Left cardiac atrium (tissue), 4 donors: ENCODE results near the gene ISCA1. TPM values are rescaled to one million over a fixed set of nuclear protein-coding genes. Genes with fewer than 3 reads are reported as not detected.

ENCODE experiments used
- ATAC-seq, 2 donors: fragments of 200-7000 bp; cut with Tn5 transposase; one replicate each; pipeline ENCODE4 v1.9.1; 2020; ENCODE audit warnings: mild to moderate bottlenecking in 2 of 2, moderate library complexity in 2 of 2
- DNase-seq: peaks from one replicate; pipeline ENCODE4 v3.0.0-alpha.2; 2020
- intact Hi-C, 2 donors: fragments of 100-400 bp; cut with DNase I; formaldehyde crosslinking; loops; one replicate each; pipeline versions ENCODE4 v1.14.1 to v1.15.1; 2022 to 2023
- total RNA-seq, 2 donors: library from RNA; stranded (reverse); fragmentation: NEBNext Ultra II Directional; extraction: Animal tissue kit (Norgen Biotek cat#: 25700); gene quantifications; one replicate each; pipeline ENCODE4 v1.2.1, GENCODE V29; 2021
- donor health status: DM: no; HTN: yes; CAD: no.
- donor health status: DM: no; HTN: yes; CAD: no; lungs with severe emphysema.
- donor health status: DM: yes; HTN: yes; CAD: no.
- donor health status: Dilated cardiomyopathy.

Gene ISCA1
- total RNA-seq, 2 donors from 2014 or later, result 46.7 to 55.6 TPM

DNA sequence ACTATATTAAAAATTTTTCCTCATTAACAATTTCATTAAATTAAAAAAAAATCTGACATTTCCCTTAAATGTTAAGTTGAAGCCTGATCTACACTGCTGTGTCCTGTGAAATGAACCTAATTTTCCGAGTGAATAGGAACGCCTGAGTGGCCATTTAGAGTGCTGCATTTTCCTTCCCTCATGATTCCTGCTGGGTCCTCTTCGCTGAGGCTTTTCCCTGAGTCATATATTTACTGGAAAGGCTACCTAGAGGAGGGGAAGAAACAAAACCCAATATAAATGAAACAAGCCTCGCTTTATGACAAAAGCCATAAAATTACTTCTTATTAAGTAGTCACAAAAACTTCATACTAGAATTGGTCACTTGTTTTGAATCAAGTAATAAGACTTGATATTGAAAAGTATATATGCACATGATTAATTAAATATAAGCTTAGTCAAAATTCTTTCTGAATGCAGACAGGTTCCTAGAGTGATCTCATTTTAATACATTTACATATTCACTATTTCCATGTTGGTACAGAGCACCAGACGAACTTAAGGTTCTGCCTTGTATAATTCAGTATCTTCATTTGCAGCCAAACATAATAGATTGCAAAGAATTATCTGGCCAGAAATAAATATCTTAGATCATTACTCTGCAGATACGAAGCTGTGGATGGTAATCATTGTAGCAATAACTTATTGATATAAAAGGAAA is 6.3 kb upstream of the ISCA1 start:
- DNase-seq, result no peak
- intact Hi-C loops, result no loop called here
- no peak for ATAC-seq

DNA sequence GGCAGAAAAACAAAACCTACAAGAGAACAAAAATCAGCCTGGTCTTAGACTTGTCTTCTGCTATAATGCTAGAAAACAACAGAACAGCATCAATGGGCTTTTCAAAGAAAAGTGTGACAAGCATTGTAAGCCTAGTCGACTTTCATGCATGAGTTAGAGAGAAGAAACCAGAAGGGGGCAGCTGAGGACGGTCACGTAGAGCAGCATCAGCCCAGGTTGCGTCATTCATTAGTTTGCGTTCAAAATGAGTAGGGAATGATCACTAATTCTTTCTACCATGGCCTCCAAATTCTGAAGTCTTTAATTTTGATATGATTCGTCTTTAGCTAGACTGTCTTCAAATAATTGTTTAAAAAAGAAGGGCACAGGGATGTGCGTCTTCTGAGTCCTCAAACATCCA is 4.7 kb upstream of the ISCA1 start:
- no peak for DNase-seq
- no peak for ATAC-seq
- intact Hi-C loops, result no loop called here

DNA sequence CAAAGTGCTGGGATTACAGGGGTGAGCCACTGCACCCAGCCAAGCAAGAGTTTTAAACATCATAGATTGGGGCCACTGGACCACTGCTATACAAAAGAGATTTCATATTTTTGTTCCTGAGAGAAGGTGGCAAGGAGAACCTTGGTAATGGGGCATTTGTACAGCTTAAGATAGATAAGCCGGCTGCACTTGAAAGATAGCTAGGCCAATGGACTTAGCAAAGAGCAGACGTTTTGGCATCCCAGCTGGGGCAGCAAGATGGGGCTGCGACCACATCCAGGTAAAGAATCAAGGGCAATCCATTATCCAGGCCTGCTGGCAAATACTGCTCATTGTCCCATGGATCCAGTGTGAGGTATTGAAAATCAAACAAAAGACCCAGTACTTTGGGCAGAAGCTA is 3.9 kb upstream of the ISCA1 start:
- DNase-seq (no peak), ATAC-seq (no peak)
- intact Hi-C loops, result no loop called here

DNA sequence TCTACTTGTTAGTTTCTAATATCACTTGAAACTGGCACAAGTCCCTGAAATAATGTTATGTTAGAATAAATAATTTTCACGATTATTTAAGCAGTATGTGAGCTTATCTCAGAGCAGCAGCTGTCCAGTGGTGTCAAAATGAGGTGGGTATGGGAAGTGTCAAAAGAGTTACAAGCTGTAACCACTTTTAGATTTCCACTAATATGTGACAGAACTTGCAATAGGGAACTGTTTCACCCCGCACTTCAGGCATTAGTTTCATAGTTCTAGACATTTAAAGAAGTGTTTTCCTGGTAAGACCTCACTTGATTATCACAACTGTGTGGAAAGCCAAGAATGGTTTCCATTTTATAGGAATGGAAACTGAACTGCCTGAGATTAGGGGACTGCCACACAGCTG is 2.9 kb upstream of the ISCA1 start:
- DNase-seq, result no peak
- intact Hi-C loops, result no loop called here
- ATAC-seq, result no peak

GRCh38 chr9:86282979-86283535 is 719 bp upstream of the ISCA1 start:
- ATAC-seq, result peak; percentile 20 to 69
- DNase-seq, result peak; percentile 31
- intact Hi-C loops, result no loop called here

DNA sequence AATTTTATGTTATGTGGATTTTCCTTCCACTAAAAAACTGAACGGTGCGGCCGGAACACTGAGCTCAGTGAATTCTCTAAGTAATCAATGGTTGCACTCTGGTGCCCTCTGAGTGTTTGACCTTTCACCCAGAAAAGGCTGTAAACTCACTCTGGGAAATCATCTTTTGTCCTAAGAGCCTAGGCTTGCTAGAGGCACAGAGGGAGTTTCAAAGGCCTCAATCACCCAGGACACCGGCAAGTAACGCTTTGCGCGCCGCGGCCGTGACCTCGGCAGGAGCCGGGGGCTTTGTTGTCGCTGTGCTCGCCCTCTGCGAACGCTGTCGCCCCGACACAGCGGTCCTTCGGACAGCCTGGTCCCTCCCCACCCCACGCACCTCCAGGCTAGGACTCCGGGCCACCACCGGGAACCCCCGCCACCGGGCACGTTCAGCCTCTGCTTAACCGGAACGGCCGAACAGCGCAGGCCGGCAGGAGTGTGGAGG is 703 bp downstream of the ISCA1 start:
- intact Hi-C loops, result no loop called here
- ATAC-seq, result no peak
- no peak for DNase-seq

DNA sequence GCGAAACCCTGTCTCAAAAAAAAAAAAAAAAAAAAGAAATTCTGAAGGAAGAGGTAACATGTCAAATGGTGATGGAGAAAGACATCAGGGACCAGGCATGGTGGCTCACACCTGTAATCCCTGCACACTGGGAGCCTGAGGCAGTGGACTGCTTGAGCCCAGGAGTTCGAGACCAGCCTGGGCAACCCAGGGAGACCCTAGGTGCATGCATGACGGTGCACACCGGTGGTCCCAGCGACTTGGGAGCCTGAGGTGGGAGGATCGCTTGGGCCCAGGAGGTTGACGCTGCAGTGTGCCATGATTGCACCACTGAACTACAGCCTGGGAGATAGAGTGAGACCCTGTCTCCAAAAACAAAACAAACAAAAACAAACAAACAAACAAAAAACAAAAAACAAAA is 1.8 kb downstream of the ISCA1 start:
- no peak for ATAC-seq
- DNase-seq, result no peak
- intact Hi-C loops, result no loop called here

DNA sequence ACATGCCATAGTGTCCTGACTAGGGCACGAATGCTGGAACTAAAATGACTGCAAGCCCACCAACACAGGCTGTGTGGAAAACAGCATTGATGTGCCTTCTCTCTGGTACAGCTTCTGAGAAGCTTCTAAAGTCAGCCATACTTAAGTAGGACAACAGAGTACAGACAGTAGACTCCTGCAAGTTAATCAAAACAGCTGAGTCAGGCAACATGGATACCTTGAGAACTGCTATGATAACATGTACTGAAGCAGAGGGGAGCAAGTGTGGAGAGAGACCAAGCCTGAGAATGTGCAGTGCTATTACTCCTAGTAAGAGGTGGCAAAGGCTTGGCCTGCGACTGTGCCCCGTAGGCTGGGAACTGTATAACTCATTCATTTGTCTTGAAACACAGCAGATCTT is 2.5 kb downstream of the ISCA1 start:
- DNase-seq, result no peak
- no peak for ATAC-seq
- intact Hi-C loops, result no loop called here

- intact Hi-C loops, result no loop called here
- no peak for DNase-seq
- ATAC-seq, result no peak
Observed at GRCh38 chr9:86277072-86277471, 5.3 kb downstream of the ISCA1 start.

GRCh38 chr9:86275962-86276361 is 6.4 kb downstream of the ISCA1 start:
- ATAC-seq (no peak), DNase-seq (no peak)
- intact Hi-C loops, result no loop called here

- intact Hi-C loops, result no loop called here
- no peak for DNase-seq
- peak in 1 of 2 donors; percentile 30 for ATAC-seq
Observed at GRCh38 chr9:86274821-86275643, 7.3 kb downstream of the ISCA1 start.

GRCh38 chr9:86272221-86272620 is 10.1 kb downstream of the ISCA1 start:
- ATAC-seq, result no peak
- DNase-seq, result no peak
- intact Hi-C loops, result no loop called here

GRCh38 chr9:86263876-86264275 is 18.5 kb downstream of the ISCA1 start:
- DNase-seq, result no peak
- no peak for ATAC-seq
- intact Hi-C loops, result no loop called here

- DNase-seq (no peak), ATAC-seq (no peak)
- intact Hi-C loops, result no loop called here
Observed at GRCh38 chr9:86262492-86262891, 19.8 kb downstream of the ISCA1 start.

- ATAC-seq (no peak), DNase-seq (no peak)
- intact Hi-C loops, result no loop called here
Observed at GRCh38 chr9:86259557-86259956, 22.8 kb downstream of the ISCA1 start, which contains the start of gene C9orf153. Gene C9orf153 (minus strand): TSS chr9:86259657. CDS start chr9:86229603, 30,054 bp downstream.

DNA sequence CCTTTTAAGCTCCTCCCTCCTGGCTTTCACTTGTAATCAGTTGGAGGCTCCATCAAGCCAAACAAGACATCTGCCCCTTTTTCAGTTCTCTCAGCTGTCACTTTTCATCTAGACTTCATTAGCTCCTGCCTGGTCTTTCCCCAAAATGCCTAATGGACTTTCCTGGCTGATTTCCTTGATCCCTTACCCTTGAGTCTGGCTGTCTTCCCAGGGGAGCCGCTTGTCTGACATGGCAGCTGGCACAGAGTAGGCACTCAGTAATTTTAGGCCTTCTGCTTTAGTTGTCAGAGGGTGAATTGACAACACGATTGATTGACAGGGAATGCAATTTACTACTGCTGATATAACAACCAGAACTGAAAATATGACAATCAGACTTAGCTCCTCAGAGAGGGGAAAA is 24.9 kb downstream of the ISCA1 start:
- no peak for DNase-seq
- intact Hi-C loops, result no loop called here
- ATAC-seq, result peak; percentile 38 to 58

DNA sequence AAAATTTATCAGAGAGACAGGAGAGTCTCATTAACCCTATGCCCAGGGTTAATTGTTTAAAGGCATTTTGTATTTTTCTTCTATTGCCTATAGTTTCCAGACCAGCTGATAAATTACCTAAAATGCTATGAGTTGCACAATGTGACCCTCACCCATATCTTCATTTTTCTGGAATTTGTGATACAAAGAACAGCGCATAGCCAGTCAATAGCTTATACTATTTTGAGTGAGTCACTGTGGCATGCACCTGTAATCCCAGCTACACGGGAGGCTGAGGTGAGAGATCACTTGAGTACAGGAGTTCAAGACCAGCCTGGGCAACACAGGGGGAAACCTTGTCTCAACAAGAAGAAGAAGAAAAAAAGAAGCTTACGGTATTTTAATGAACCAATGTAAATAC is 25.7 kb downstream of the ISCA1 start:
- DNase-seq, result no peak
- intact Hi-C loops, result no loop called here
- ATAC-seq, result no peak

DNA sequence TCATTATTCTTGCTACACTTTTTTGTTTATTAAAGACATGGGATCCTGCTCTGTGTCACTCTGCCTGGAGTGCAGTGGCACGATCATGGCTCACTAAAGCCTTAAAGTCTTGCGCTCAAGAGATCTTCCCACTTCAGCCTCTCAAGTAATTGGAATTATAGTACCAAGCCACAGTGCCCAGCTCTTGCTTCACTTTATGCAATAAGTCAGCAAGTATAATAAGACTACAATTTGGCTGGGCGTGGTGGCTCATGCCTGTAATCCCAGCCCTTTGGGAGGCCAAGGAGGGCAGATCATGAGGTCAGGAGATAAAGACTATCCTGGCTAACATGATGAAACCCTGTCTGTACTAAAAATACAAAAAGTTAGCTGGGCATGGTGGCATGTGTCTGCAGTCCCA is 28.8 kb downstream of the ISCA1 start:
- DNase-seq, result no peak
- ATAC-seq, result no peak
- intact Hi-C loops, result no loop called here

DNA sequence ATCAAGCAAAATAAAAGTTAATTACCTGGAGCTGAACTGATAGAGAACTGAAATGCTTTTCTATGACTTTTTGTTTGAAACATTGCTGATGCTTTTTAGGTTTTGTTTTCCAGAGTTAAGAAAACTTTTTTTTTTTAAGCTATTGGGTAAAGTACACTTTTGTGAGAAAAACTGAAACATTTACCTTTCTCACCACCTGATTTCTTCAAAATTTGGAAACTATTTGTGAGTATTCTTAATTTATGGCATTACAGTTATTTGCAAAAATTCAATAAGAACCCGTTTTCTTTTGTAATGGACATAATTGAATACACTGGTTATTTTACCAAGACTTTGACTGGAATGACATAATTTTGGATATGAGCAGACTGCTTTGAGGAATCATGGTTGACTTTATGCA is 29.5 kb downstream of the ISCA1 start:
- ATAC-seq (no peak), DNase-seq (no peak)
- intact Hi-C loops, result no loop called here

DNA sequence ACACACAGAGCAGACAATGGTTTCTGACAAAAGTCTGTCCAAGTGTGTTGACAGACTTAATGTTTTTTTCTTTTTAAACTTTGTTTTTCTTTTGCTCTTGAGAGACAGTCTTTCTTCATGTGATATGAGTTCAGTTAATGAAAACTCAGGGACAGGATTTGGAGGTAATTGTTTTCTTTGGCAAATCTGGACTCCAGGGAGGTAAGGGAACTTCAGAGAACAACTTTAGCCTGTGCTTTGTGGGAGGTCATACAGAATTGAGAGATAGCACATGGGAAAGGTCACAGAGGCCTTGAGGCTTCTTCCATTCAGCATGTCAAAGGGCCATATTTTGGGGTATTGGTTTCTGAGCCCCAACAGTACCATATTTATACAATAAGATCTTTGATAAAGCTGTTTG is 32.2 kb downstream of the ISCA1 start:
- ATAC-seq (no peak), DNase-seq (no peak)
- intact Hi-C loops, result no loop called here
